Dermis blood vessel endothelial cell (primary cell): ENCODE results near the gene CRYL1. TPM values are rescaled to one million over a fixed set of nuclear protein-coding genes. Genes with fewer than 3 reads are reported as not detected.
"Not testable (repeated sequence)": the region's sequence is repeated elsewhere in the genome, so short reads cannot be mapped to it uniquely, and the experiment has no call there.

Experiments used
- DNase-seq: peaks from one replicate; pipeline ENCODE4 v3.0.0; 2010
- total RNA-seq: library from RNA; depleted of rRNA; stranded (reverse); fragments of >200 nt; gene quantifications from 2 replicates; pipeline ENCODE4 v1.2.3, GENCODE V29; 2014

The CRYL1 gene
- total RNA-seq, 1 donor from 2014 or later: 48.5 TPM

- DNase-seq: no peak
These were observed 78.8 kb downstream of the CRYL1 start for GRCh38 chr13:20446900-20447299.

- DNase-seq: no peak
These were observed 79.3 kb downstream of the CRYL1 start for GRCh38 chr13:20446405-20446804.

GRCh38 chr13:20442798-20443381, 82.8 kb downstream of the CRYL1 start:
- DNase-seq: no peak

- no peak for DNase-seq
These were observed 83.3 kb downstream of the CRYL1 start for GRCh38 chr13:20442375-20442774.

GRCh38 chr13:20441879-20442278, 83.8 kb downstream of the CRYL1 start:
- peak; percentile 28 for DNase-seq

- no peak for DNase-seq
These were observed 84.6 kb downstream of the CRYL1 start for GRCh38 chr13:20441056-20441455.

GRCh38 chr13:20439261-20439660, 86.4 kb downstream of the CRYL1 start:
- no peak for DNase-seq

- DNase-seq: no peak
These were observed 86.9 kb downstream of the CRYL1 start for GRCh38 chr13:20438801-20439200.

- DNase-seq: no peak
These were observed 89.2 kb downstream of the CRYL1 start for GRCh38 chr13:20436505-20436904.

GRCh38 chr13:20435616-20436368, 89.9 kb downstream of the CRYL1 start:
- no peak for DNase-seq

GRCh38 chr13:20434210-20434609, 91.4 kb downstream of the CRYL1 start:
- not testable (repeated sequence) for DNase-seq

- DNase-seq: no peak
These were observed 93.8 kb downstream of the CRYL1 start for GRCh38 chr13:20431687-20432384.

- peak; percentile 24 for DNase-seq
These were observed 94.6 kb downstream of the CRYL1 start for GRCh38 chr13:20431080-20431479.

GRCh38 chr13:20430296-20430695, 95.4 kb downstream of the CRYL1 start:
- DNase-seq: no peak

- no peak for DNase-seq
These were observed 96.0 kb downstream of the CRYL1 start for GRCh38 chr13:20429682-20430081.

- DNase-seq: no peak
These were observed 96.7 kb downstream of the CRYL1 start for GRCh38 chr13:20428666-20429644.

GRCh38 chr13:20426766-20427448, 98.8 kb downstream of the CRYL1 start:
- DNase-seq: no peak

GRCh38 chr13:20425819-20426219, 99.8 kb downstream of the CRYL1 start:
- no peak for DNase-seq

- no peak for DNase-seq
These were observed 100.7 kb downstream of the CRYL1 start for GRCh38 chr13:20424949-20425348.

GRCh38 chr13:20424559-20424852, 101.2 kb downstream of the CRYL1 start:
- no peak for DNase-seq

GRCh38 chr13:20422362-20422761, 103.3 kb downstream of the CRYL1 start:
- no peak for DNase-seq

- no peak for DNase-seq
These were observed 104.7 kb downstream of the CRYL1 start for GRCh38 chr13:20420938-20421337.
